ENCODE measurements around the gene NR1H4.
"Not testable (repeated sequence)": the region's sequence is repeated elsewhere in the genome, so short reads cannot be mapped to it uniquely, and the experiment has no call there.

Gene NR1H4

GRCh38 chr12:100473716-100474150 lies at the start of gene NR1H4:
TSS of gene NR1H4 (plus strand) at chr12:100473866. CDS start at chr12:100493324, 19,458 bp downstream.
- peak; percentile 40 for DNase-seq (ENCODE audit: low read depth)
- no peak for TF ChIP-seq CTCF (IDR thresholded peaks at IDR 0.05; ENCODE audit: low read depth, low read length, missing control alignments)
- in situ Hi-C loops (cut with HindIII; ENCODE audit: low sequenced_read_pairs), result no loop called here
- no peak within 1 kb of the TSS for H3K4me3 ChIP-seq (ENCODE audit: low read depth, low read length)

- in situ Hi-C loops (cut with HindIII; ENCODE audit: low sequenced_read_pairs), result no loop called here
- TF ChIP-seq CTCF (IDR thresholded peaks at IDR 0.05; ENCODE audit: low read depth, low read length, missing control alignments), result no peak
- no peak for DNase-seq (ENCODE audit: low read depth)
Measured at GRCh38 chr12:100426145-100426544, 47.5 kb upstream of the NR1H4 start.

GRCh38 chr12:100427078-100427477 lies 46.6 kb upstream of the NR1H4 start:
- peak; percentile 41 for DNase-seq (ENCODE audit: low read depth)
- in situ Hi-C loops (cut with HindIII; ENCODE audit: low sequenced_read_pairs), result no loop called here

More at GRCh38 chr12:100426145-100426544, 47.5 kb upstream of the NR1H4 start:
- no peak overlapping the region for H3K4me3 ChIP-seq (ENCODE audit: low read depth, low read length)

GRCh38 chr12:100430251-100430650 lies 43.4 kb upstream of the NR1H4 start:
- in situ Hi-C loops (cut with HindIII; ENCODE audit: low sequenced_read_pairs); DNase-seq (ENCODE audit: low read depth); H3K4me3 ChIP-seq (ENCODE audit: low read depth, low read length): not testable (repeated sequence)

More at GRCh38 chr12:100427078-100427477, 46.6 kb upstream of the NR1H4 start:
- no peak overlapping the region for H3K4me3 ChIP-seq (ENCODE audit: low read depth, low read length)
- TF ChIP-seq CTCF (IDR thresholded peaks at IDR 0.05; ENCODE audit: low read depth, low read length, missing control alignments), result no peak

- no peak for DNase-seq (ENCODE audit: low read depth)
- in situ Hi-C loops (cut with HindIII; ENCODE audit: low sequenced_read_pairs), result no loop called here
- TF ChIP-seq CTCF (IDR thresholded peaks at IDR 0.05; ENCODE audit: low read depth, low read length, missing control alignments), result no peak
- no peak overlapping the region for H3K4me3 ChIP-seq (ENCODE audit: low read depth, low read length)
Measured at GRCh38 chr12:100433701-100434100, 40.0 kb upstream of the NR1H4 start.

GRCh38 chr12:100434177-100434576 lies 39.5 kb upstream of the NR1H4 start:
- in situ Hi-C loops (cut with HindIII; ENCODE audit: low sequenced_read_pairs), result no loop called here
- no peak overlapping the region for H3K4me3 ChIP-seq (ENCODE audit: low read depth, low read length)
- DNase-seq (ENCODE audit: low read depth), result no peak
- TF ChIP-seq CTCF (IDR thresholded peaks at IDR 0.05; ENCODE audit: low read depth, low read length, missing control alignments), result no peak

- no peak for TF ChIP-seq CTCF (IDR thresholded peaks at IDR 0.05; ENCODE audit: low read depth, low read length, missing control alignments)
- in situ Hi-C loops (cut with HindIII; ENCODE audit: low sequenced_read_pairs), result no loop called here
- DNase-seq (ENCODE audit: low read depth), result no peak
- no peak overlapping the region for H3K4me3 ChIP-seq (ENCODE audit: low read depth, low read length)
Measured at GRCh38 chr12:100435957-100436356, 37.7 kb upstream of the NR1H4 start.

Data from astrocyte of the cerebellum (primary cell).